HEK293 (cell line): ENCODE data around the gene NUP58.

Experiments used
- CTCF ChIA-PET: fragments of 350-600 bp; formaldehyde crosslinking; extraction: SDS; loops from one replicate; lab custom pipeline; 2021; ENCODE audit warnings: antibody characterized with exemption; lab: Yijun Ruan, JAX
- POLR2A ChIA-PET: fragments of 300-600 bp; formaldehyde crosslinking; extraction: SDS; loops from one replicate; lab custom pipeline; 2020; ENCODE audit warnings: antibody characterized with exemption, inconsistent platforms; lab: Yijun Ruan, JAX
- H3K27ac ChIP-seq: fragments of 200-500 bp; sonication (Bioruptor generic); 2 replicates; pipeline ENCODE4 v1.5.1; 2014; ENCODE audit warnings: low read depth, low read length, control low read depth, inconsistent platforms; ENCODE audit errors: extremely low read depth
- H3K36me3 ChIP-seq, 2 experiments: fragments of 200-500 bp in 1 of 2; sonication (Bioruptor generic) in 1 of 2; 1 replicate in 1 of 2; 2 replicates in 1 of 2; pipeline ENCODE4 v1.5.1; 2014 to 2017; ENCODE audit warnings: inconsistent platforms in 2 of 2, low read length in 2 of 2; ENCODE audit not compliant: control insufficient read depth in 2 of 2, insufficient read depth in 1 of 2
- H3K4me1 ChIP-seq: fragments of 200-500 bp; sonication (Bioruptor generic); 2 replicates; pipeline ENCODE4 v1.5.1; 2014; ENCODE audit warnings: mild to moderate bottlenecking, low read length, inconsistent platforms; ENCODE audit not compliant: control insufficient read depth, insufficient read depth
- H3K4me3 ChIP-seq: 2 replicates; pipeline ENCODE4 v1.5.1; 2011; ENCODE audit warnings: low read depth, mild to moderate bottlenecking, control low read depth, low read length, moderate library complexity
- H3K9me3 ChIP-seq: fragments of 200-500 bp; sonication (Bioruptor generic); 2 replicates; pipeline ENCODE4 v1.5.1; 2014; ENCODE audit warnings: low read depth, low read length, inconsistent platforms; ENCODE audit not compliant: control insufficient read depth, insufficient read depth
- GLIS2 ChIP-seq: fragments of 450-650 bp; formaldehyde crosslinking; IDR thresholded peaks from 2 replicates; pipeline ENCODE4 v1.5.1; 2016; ENCODE audit warnings: missing biosample characterization, missing genetic modification characterization
- KLF7 ChIP-seq: fragments of 450-650 bp; formaldehyde crosslinking; IDR thresholded peaks from 2 replicates; pipeline ENCODE4 v1.5.1; 2016; ENCODE audit warnings: missing biosample characterization, missing genetic modification characterization, borderline replicate concordance
- PRDM1 ChIP-seq: fragments of 450-650 bp; formaldehyde crosslinking; IDR thresholded peaks from 2 replicates; pipeline ENCODE4; 2016; ENCODE audit warnings: missing biosample characterization, missing genetic modification characterization
- SCRT1 ChIP-seq: fragments of 450-650 bp; formaldehyde crosslinking; IDR thresholded peaks from 2 replicates; pipeline ENCODE4 v1.5.1; 2016; ENCODE audit warnings: missing biosample characterization, missing genetic modification characterization, borderline replicate concordance
- SCRT2 ChIP-seq: fragments of 450-650 bp; formaldehyde crosslinking; IDR thresholded peaks from 2 replicates; pipeline ENCODE4 v1.5.1; 2016; ENCODE audit warnings: missing biosample characterization, missing genetic modification characterization
- SP7 ChIP-seq: fragments of 450-650 bp; formaldehyde crosslinking; IDR thresholded peaks from 2 replicates; pipeline ENCODE4 v1.5.1; 2016; ENCODE audit warnings: missing biosample characterization, missing genetic modification characterization
- ZNF155 ChIP-seq: fragments of 450-650 bp; formaldehyde crosslinking; IDR thresholded peaks from 2 replicates; pipeline ENCODE4 v1.5.1; 2016; ENCODE audit warnings: missing biosample characterization, missing genetic modification characterization
- ZNF335 ChIP-seq: fragments of 450-650 bp; formaldehyde crosslinking; conservative IDR thresholded peaks from 2 replicates; pipeline ENCODE4 v1.5.1; 2016; ENCODE audit warnings: missing biosample characterization, missing genetic modification characterization
- ZNF354C ChIP-seq: fragments of 450-650 bp; formaldehyde crosslinking; IDR thresholded peaks from 2 replicates; pipeline ENCODE4 v1.5.1; 2016; ENCODE audit warnings: missing biosample characterization, missing genetic modification characterization, low read depth, borderline replicate concordance
- ZNF596 ChIP-seq: fragments of 450-650 bp; IDR thresholded peaks from 2 replicates; pipeline ENCODE4 v1.5.0; 2018; ENCODE audit warnings: missing biosample characterization, mild to moderate bottlenecking, missing genetic modification characterization, moderate library complexity
- ZNF626 ChIP-seq: fragments of 450-650 bp; sonication (Bioruptor Pico); formaldehyde crosslinking; IDR thresholded peaks from 2 replicates; pipeline ENCODE4 v1.5.1; 2018; ENCODE audit warnings: missing biosample characterization, missing genetic modification characterization, inconsistent platforms
- ZNF660 ChIP-seq: fragments of 450-650 bp; IDR thresholded peaks from 2 replicates; pipeline ENCODE4 v1.5.1; 2018; ENCODE audit warnings: missing biosample characterization, mild to moderate bottlenecking, missing genetic modification characterization
- TF ChIP-seq, protein P1 (sequence below): fragments of 450-650 bp; IDR thresholded peaks from 2 replicates; pipeline ENCODE4 v1.5.1; 2018; ENCODE audit warnings: missing biosample characterization, mild to moderate bottlenecking, missing genetic modification characterization
- TF ChIP-seq, protein P2 (sequence below): fragments of 450-650 bp; formaldehyde crosslinking; IDR thresholded peaks from 2 replicates; pipeline ENCODE4 v1.5.1; 2017; ENCODE audit warnings: missing biosample characterization, missing genetic modification characterization
- TF ChIP-seq, protein P3 (sequence below): fragments of 450-650 bp; formaldehyde crosslinking; IDR thresholded peaks from 2 replicates; pipeline ENCODE4 v1.5.1; 2016; ENCODE audit warnings: missing biosample characterization, missing genetic modification characterization, borderline replicate concordance
- TF ChIP-seq, protein P4 (sequence below): fragments of 450-650 bp; formaldehyde crosslinking; IDR thresholded peaks from 2 replicates; pipeline ENCODE4 v1.5.1; 2016; ENCODE audit warnings: missing biosample characterization, missing genetic modification characterization
- TF ChIP-seq, protein P5 (sequence below): fragments of 450-650 bp; formaldehyde crosslinking; IDR thresholded peaks from 2 replicates; pipeline ENCODE4 v1.5.1; 2017; ENCODE audit warnings: missing biosample characterization, missing genetic modification characterization
- TF ChIP-seq, protein P6 (sequence below): fragments of 450-650 bp; formaldehyde crosslinking; IDR thresholded peaks from 2 replicates; pipeline ENCODE4 v1.5.1; 2017; ENCODE audit warnings: missing biosample characterization, missing genetic modification characterization

Gene NUP58

DNA sequence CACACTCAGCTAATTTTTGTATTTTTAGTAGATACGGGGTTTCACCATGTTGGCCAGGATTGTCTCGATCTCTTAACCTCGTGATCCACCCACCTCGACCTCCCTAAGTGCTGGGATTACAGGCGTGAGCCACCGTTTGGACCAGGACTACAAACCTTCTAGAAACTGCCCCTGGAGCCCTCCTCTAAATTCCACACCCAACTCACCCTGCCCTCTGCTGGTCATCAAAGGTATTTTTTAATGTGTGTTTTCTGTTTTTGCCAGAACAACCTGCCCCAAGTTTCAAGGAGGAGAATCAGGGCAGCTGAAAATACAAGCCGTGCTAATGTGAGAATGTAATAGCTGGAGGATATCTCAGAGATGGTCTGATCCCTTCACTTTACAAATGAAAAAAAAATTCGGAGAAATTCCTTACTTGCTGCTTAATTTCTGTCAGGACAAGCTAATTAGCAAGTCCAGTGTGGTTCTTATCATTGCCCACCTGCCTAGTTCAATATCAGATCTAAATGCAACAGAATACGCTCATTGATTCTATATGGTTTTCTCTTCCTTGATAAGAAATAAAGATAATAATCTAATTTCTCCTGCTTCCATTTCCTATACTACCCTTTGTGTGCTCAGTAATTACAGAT lies 74.4 kb downstream of the NUP58 start (continued):
- no peak for TF ChIP-seq GLIS2
- 0 out of 2 replicates have a peak, but pooled peaks have one; percentile 18 for TF ChIP-seq ZNF335 (tag by site-specific recombination)
- TF ChIP-seq, protein P1, sequence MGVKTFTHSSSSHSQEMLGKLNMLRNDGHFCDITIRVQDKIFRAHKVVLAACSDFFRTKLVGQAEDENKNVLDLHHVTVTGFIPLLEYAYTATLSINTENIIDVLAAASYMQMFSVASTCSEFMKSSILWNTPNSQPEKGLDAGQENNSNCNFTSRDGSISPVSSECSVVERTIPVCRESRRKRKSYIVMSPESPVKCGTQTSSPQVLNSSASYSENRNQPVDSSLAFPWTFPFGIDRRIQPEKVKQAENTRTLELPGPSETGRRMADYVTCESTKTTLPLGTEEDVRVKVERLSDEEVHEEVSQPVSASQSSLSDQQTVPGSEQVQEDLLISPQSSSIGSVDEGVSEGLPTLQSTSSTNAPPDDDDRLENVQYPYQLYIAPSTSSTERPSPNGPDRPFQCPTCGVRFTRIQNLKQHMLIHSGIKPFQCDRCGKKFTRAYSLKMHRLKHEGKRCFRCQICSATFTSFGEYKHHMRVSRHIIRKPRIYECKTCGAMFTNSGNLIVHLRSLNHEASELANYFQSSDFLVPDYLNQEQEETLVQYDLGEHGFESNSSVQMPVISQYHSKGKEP (tag by site-specific recombination), result no peak
- no peak for TF ChIP-seq SCRT1 (tag by site-specific recombination)

DNA sequence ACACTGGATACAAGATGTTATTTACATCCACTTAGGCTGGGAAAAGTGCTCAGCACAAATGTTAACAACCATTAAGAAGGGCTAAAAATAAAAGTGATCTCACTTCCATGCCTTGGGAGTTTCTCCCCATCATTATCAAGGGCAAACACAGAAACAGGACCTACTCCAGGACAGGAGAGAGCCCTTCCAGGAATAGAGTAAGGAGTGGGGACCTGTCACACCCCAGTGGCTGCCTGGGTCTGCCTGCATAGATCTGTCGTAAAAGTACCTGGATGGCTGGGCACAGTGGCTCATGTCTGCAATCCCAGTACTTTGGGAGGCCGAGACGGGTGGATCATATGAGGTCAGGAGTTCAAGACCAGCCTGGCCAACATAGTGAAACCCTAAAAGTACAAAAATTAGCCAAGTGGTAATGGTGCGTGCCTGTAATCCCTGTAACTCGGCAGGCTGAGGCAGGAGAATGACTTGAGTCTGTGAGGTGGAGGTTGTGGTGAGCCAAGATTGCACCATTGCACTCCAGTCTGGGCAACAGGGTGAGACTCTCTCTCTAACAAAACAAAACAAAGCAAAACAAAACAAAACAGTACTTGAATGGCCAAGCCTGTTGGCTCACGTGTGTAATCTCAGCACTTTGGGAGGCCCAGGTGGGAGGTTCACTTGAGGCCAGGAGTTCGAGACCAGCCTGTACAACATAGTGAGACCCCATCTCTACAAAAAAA lies 76.0 kb downstream of the NUP58 start:
- Histone ChIP-seq H3K27ac (no peak overlapping the region), H3K36me3 (no peaks in the 10 kb centered on the region), H3K4me3 (no peak overlapping the region), H3K4me1 (no peaks in the 10 kb centered on the region; the same call in 1 of the 2 replicates), H3K9me3 (no peaks in the 10 kb centered on the region)
- ChIA-PET CTCF (interaction anchor here (0.7 kb wide), 1 partner anchor 367 kb away, joined by 4 read pairs; no protein-coding TSS in a partner anchor), POLR2A (no interaction called here)
- TF ChIP-seq, protein P2, sequence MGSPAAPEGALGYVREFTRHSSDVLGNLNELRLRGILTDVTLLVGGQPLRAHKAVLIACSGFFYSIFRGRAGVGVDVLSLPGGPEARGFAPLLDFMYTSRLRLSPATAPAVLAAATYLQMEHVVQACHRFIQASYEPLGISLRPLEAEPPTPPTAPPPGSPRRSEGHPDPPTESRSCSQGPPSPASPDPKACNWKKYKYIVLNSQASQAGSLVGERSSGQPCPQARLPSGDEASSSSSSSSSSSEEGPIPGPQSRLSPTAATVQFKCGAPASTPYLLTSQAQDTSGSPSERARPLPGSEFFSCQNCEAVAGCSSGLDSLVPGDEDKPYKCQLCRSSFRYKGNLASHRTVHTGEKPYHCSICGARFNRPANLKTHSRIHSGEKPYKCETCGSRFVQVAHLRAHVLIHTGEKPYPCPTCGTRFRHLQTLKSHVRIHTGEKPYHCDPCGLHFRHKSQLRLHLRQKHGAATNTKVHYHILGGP (tag by site-specific recombination), result peak; percentile 64
- 0 out of 2 replicates have a peak, but pooled peaks have one; percentile 12 for TF ChIP-seq SCRT2 (tag by site-specific recombination)
- TF ChIP-seq ZNF660, result no peak
- TF ChIP-seq, protein P3, sequence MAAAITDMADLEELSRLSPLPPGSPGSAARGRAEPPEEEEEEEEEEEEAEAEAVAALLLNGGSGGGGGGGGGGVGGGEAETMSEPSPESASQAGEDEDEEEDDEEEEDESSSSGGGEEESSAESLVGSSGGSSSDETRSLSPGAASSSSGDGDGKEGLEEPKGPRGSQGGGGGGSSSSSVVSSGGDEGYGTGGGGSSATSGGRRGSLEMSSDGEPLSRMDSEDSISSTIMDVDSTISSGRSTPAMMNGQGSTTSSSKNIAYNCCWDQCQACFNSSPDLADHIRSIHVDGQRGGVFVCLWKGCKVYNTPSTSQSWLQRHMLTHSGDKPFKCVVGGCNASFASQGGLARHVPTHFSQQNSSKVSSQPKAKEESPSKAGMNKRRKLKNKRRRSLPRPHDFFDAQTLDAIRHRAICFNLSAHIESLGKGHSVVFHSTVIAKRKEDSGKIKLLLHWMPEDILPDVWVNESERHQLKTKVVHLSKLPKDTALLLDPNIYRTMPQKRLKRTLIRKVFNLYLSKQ (tag by site-specific recombination), result no peak

DNA sequence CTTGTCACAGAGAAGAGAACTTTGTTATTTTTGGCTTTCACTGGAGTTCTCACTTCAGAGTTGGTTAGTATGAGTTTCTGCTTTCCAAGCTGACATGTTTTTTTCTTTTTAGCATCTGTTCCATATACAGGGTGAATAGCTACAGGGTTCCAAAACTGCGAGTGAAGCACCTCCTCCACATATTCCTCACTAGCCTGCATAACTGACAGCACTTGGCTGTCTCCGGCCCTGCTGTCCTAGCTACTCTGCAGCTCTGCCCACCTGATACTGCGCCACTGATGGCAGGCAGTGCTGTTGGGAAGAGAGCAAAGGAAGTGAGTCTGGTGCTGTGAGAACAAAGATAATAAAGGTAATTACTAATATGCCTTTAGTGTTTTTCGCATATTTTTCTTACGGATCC lies 77.1 kb downstream of the NUP58 start:
- H3K36me3 ChIP-seq, result no peaks in the 10 kb centered on the region
- no peaks in the 10 kb centered on the region for H3K4me1 ChIP-seq
- H3K27ac ChIP-seq, result no peak overlapping the region
- no peaks in the 10 kb centered on the region for H3K9me3 ChIP-seq
- ChIA-PET POLR2A (no interaction called here), CTCF (interaction anchor here (0.6 to 0.7 kb wide), 2 partner anchors 132 to 1568 kb away, joined by 3 to 8 read pairs; no protein-coding TSS in a partner anchor)
- H3K4me3 ChIP-seq, result no peak overlapping the region
- TF ChIP-seq, protein P4, sequence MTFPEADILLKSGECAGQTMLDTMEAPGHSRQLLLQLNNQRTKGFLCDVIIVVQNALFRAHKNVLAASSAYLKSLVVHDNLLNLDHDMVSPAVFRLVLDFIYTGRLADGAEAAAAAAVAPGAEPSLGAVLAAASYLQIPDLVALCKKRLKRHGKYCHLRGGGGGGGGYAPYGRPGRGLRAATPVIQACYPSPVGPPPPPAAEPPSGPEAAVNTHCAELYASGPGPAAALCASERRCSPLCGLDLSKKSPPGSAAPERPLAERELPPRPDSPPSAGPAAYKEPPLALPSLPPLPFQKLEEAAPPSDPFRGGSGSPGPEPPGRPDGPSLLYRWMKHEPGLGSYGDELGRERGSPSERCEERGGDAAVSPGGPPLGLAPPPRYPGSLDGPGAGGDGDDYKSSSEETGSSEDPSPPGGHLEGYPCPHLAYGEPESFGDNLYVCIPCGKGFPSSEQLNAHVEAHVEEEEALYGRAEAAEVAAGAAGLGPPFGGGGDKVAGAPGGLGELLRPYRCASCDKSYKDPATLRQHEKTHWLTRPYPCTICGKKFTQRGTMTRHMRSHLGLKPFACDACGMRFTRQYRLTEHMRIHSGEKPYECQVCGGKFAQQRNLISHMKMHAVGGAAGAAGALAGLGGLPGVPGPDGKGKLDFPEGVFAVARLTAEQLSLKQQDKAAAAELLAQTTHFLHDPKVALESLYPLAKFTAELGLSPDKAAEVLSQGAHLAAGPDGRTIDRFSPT (tag by site-specific recombination), result no peak
- TF ChIP-seq, protein P5, sequence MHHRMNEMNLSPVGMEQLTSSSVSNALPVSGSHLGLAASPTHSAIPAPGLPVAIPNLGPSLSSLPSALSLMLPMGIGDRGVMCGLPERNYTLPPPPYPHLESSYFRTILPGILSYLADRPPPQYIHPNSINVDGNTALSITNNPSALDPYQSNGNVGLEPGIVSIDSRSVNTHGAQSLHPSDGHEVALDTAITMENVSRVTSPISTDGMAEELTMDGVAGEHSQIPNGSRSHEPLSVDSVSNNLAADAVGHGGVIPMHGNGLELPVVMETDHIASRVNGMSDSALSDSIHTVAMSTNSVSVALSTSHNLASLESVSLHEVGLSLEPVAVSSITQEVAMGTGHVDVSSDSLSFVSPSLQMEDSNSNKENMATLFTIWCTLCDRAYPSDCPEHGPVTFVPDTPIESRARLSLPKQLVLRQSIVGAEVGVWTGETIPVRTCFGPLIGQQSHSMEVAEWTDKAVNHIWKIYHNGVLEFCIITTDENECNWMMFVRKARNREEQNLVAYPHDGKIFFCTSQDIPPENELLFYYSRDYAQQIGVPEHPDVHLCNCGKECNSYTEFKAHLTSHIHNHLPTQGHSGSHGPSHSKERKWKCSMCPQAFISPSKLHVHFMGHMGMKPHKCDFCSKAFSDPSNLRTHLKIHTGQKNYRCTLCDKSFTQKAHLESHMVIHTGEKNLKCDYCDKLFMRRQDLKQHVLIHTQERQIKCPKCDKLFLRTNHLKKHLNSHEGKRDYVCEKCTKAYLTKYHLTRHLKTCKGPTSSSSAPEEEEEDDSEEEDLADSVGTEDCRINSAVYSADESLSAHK (tag by site-specific recombination), result no peak
- TF ChIP-seq, protein P6, sequence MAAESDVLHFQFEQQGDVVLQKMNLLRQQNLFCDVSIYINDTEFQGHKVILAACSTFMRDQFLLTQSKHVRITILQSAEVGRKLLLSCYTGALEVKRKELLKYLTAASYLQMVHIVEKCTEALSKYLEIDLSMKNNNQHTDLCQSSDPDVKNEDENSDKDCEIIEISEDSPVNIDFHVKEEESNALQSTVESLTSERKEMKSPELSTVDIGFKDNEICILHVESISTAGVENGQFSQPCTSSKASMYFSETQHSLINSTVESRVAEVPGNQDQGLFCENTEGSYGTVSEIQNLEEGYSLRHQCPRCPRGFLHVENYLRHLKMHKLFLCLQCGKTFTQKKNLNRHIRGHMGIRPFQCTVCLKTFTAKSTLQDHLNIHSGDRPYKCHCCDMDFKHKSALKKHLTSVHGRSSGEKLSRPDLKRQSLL (tag by site-specific recombination), result no peak
- TF ChIP-seq PRDM1, result no peak
- TF ChIP-seq SP7, result no peak
- TF ChIP-seq ZNF626 (tag by site-specific recombination), result no peak
- TF ChIP-seq ZNF155 (tag by site-specific recombination), result no peak
- TF ChIP-seq ZNF354C (tag by site-specific recombination), result no peak
- no peak for TF ChIP-seq ZNF596
- TF ChIP-seq KLF7 (tag by site-specific recombination), result no peak
